Fibroblast of mammary gland (primary cell): Measurements from ENCODE around the gene GLO1.

ENCODE experiments used
- DNase-seq: peaks from one replicate; pipeline ENCODE4 v3.0.0-alpha.2; 2010; ENCODE audit warnings: low read depth
- H3K4me3 ChIP-seq: 2 replicates; pipeline ENCODE4 v1.5.1; 2011; ENCODE audit warnings: low read depth, mild to moderate bottlenecking, low read length, moderate library complexity; ENCODE audit not compliant: control insufficient read depth
- CTCF ChIP-seq: conservative IDR thresholded peaks from 2 replicates; pipeline ENCODE4 v1.5.1; 2011; ENCODE audit warnings: low read depth, low read length, inconsistent platforms; ENCODE audit not compliant: control insufficient read depth, insufficient read depth

Gene GLO1

GRCh38 chr6:38722038-38722437 lies 19.1 kb upstream of the GLO1 start:
- H3K4me3 ChIP-seq, result no peak overlapping the region
- TF ChIP-seq CTCF, result no peak
- DNase-seq, result no peak

GRCh38 chr6:38720295-38720694 lies 17.4 kb upstream of the GLO1 start:
- no peak for TF ChIP-seq CTCF
- no peak overlapping the region for H3K4me3 ChIP-seq
- no peak for DNase-seq

- DNase-seq, result no peak
- no peak overlapping the region for H3K4me3 ChIP-seq
- TF ChIP-seq CTCF, result no peak
These were observed 16.4 kb upstream of the GLO1 start for GRCh38 chr6:38719358-38719757.

- DNase-seq, result no peak
- TF ChIP-seq CTCF, result no peak
These were observed 13.9 kb upstream of the GLO1 start for GRCh38 chr6:38716825-38717224.

GRCh38 chr6:38715016-38715689 lies 12.2 kb upstream of the GLO1 start, which contains the start of gene DNAH8:
Gene DNAH8 (plus strand): TSS chr6:38715311. CDS start chr6:38722810, 7,499 bp downstream.
- no peak for TF ChIP-seq CTCF
- peak within 1 kb of the TSS; percentile 3 for H3K4me3 ChIP-seq
- DNase-seq, result no peak

More at GRCh38 chr6:38716825-38717224, 13.9 kb upstream of the GLO1 start:
- H3K4me3 ChIP-seq, result no peak overlapping the region

- H3K4me3 ChIP-seq, result no peak overlapping the region
- no peak for TF ChIP-seq CTCF
- DNase-seq, result no peak
These were observed 11.5 kb upstream of the GLO1 start for GRCh38 chr6:38714239-38715015.
